HG02798 (cell line): ENCODE results near the gene WBP2.
"Not testable (repeated sequence)": the region's sequence is repeated elsewhere in the genome, so short reads cannot be mapped to it uniquely, and the experiment has no call there.

Source experiments
- ATAC-seq: cut with Tn5 transposase; IDR thresholded peaks from one replicate; pipeline ENCODE4 v1.9.1; 2021; ENCODE audit warnings: mild to moderate bottlenecking; ENCODE audit not compliant: unreplicated experiment, poor library complexity

WBP2 gene

DNA sequence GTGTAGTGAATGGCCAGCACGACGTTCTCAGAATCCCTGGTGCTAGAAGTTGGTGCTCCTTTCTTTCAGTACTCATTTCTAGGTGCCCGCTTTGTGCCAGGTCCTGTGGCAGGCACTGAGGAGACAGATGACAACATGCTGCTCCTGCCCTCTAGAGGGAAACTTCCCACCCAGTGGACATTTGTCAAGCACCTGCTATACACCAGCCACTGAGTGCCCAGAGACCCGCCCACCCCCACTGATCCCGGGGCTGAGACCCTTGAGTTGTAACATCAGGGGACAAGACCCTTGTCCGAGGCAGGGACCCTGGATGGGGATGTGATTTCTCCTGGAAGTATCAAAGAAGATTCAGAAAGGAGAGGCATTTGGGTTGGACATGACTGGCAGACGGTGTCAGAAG lies 36.0 kb downstream of the WBP2 start:
- ATAC-seq = no peak

DNA sequence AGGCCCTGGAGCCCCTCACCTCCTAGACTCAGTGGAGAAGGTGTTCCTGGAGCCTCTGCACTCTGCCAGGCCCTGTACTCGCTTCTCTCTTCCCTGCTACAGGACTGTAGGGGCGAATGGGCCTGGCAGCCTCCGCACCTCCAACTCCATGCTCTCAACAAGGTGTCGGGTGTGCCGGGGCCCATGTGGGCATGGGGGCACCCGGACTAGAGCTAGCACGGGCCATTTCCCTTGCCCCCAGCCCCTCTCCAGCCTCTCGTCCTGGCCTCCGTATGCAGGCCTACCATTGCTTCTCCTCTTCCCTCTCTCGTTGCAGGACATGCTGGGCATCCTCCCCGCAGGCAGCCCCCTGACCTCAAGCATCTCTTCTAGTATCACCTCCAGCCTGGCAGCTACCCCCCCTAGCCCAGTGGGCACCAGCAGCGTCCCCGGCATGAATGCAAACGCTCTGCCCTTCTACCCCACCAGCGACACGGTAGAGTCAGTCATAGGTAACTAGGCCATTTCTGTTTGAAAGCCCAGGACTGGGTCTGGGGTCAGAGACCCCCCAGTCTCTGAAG lies 36.7 kb downstream of the WBP2 start:
- ATAC-seq = no peak

DNA sequence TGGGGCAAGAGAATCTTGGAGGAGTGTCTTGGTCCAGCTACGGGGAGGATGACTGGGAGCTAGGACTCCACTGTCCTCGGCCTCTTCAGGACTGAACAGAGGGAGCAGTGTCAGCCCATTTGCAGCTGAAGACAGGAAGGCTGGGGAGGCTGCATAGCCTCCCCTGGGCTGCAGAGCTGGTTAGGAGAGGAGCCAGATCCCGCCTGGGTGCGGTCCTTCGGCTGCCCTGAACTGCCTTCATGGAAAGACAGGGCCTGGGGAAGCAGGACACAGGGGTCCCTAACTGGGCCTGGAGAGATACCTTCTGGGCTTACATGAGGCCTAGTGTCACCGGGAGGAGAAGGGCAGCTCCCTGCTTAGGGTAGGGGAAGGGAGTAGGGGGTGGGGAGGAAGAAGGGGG lies 37.6 kb downstream of the WBP2 start:
- ATAC-seq = no peak

DNA sequence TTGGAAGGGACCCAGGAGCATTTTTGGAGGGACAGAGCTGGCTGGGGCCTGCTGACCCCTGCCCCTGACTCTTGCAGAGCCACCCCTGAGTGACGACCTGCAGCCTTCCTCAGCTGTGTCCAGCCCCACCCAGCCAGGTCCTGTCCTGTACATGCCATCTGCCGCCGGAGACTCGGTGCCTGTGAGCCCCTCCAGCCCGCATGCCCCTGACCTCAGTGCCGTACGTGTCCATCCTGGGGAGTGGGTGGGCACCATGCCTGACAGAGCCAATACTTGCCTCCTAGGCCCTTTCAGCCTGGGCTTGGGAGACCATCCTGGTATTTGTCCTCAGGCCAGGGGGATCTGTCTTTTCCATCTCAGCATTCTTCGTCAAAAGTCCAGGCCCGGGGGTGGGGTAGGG lies 38.4 kb downstream of the WBP2 start:
- no peak for ATAC-seq

DNA sequence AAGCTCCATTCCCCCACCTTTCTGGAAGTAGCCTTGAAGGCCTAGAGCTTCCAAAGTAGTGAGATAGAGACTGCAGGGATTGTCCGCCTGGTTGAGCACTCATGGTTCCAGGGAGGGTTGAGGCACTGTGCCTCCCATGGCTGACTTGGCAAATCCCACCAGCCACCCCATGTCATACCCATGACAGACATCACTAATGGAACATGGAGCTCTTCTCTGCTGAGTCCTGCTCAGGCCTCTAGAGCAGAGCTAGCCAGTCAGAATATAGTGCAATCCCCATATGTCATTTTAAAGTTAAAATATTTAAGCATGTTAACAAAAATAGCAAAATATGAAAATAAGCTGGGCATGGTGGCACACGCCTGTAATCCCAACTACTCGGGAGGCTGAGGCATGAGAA lies 39.7 kb downstream of the WBP2 start:
- no peak for ATAC-seq

GRCh38 chr17:75814900-75815373 lies 40.2 kb downstream of the WBP2 start:
- ATAC-seq = no peak

DNA sequence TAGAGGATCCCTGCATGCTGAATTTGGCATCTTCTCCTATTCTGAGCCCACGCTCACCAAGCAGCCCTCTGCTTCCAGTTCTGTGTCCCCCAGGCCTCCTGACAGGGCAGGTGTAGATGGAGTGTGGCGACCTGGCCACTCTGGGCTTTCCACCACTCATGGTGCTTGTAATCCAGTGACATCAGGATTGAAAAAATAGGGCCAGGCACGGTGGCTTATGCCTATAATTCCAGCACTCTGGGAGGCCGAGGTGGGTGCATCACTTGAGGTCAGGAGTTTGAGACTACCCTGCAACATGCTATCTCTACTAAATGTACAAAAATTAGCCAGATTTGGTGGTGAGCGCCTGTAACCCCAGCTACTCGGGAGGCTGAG lies 41.1 kb downstream of the WBP2 start:
- ATAC-seq = no peak

DNA sequence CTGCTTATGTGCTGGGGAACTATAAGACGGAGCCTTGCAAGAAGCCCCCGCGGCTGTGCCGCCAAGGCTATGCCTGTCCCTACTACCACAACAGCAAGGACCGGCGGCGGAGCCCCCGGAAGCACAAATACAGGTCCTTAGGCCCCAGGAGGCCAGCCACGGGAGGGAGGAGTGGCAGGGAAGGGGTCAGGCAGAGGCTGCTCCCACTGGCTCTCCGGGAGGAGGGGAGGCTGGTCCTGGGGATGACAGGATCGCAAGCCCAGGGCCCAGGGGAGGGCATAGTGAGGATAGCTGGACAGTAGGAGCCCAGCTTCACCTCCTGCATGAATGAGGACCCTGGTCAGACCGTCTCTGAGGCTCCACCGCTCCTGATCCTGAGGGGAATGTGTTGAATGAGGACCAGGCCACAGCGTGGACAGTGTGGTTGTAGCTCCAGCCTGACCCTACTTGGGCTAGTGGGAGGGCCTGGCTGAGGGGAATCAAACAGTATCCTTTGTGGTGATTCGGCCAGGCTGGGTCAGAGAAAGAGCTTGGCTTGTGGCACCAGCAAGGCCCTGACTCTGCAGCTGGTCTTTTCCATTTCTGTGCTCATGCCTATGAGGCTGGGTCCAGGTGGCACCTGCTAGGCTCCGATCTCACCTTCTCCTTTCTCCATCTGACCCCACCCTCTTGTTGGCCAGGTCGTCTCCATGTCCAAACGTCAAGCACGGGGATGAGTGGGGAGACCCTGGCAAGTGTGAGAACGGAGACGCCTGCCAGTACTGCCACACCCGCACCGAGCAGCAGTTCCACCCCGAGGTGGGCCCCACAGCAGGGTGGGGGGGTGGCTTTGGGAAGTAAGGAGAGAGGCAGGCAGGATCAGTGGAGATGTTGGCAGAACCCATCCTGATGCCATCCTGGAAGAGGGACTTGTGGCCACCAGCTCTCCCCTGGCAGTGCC lies 41.8 kb downstream of the WBP2 start:
- ATAC-seq = no peak

DNA sequence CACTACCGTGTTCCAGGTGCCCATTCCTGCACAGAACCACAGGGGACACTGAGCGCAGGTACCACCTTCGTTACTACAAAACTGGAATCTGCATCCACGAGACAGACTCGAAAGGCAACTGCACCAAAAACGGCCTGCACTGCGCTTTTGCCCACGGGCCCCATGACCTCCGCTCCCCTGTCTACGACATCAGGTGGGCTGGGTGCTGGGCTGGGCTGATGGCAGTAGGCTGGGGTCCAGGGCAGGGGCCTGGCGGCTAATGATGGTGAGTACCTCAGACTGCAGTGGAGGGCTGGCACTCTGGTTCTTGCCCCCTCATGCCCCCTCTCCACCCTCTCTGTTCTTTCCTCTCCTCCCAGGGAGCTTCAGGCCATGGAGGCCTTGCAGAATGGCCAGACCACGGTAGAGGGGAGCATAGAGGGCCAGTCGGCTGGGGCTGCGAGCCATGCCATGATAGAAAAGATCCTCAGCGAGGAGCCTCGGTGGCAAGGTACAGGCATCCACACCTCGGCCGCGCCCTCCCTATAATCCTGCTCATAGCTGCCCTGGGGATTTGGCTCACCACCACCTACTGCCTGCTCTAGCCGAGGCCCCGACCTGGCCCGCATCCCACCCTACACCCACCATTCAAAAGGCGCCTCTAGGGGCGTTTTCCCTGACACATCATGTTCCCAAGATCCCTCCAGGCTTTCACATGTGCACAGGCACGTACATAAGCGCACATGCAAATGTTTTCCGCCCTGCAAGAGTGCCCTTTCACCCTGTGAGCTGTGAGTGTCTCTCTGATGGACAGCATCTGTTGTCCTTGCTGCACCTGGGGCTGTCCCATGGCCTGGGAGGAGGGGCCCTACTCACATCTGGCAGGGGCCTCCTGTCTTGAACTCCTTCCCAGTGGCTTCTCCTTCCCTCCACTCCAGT lies 42.8 kb downstream of the WBP2 start:
- no peak for ATAC-seq

DNA sequence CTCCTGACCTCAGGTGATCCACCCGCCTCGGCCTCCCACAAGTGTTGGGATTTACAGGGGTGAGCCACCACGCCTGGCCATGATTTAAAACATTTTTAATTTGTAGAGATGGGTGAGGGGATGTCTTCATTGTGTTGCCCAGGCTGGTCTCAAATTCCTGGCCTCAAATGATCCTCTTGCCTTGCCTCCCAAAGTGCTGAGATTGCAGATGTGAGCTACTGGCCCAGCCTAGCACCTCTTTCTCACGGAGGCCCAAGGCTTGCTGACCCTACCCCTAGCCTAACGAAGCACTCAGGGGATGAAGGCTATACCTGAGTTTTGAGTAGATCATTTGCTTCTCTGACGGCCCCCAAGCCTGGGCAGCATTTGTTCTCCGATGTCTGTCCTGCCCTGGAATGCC lies 44.0 kb downstream of the WBP2 start:
- ATAC-seq = no peak

- not testable (repeated sequence) for ATAC-seq
Measured at GRCh38 chr17:75810756-75811155, 44.4 kb downstream of the WBP2 start.

DNA sequence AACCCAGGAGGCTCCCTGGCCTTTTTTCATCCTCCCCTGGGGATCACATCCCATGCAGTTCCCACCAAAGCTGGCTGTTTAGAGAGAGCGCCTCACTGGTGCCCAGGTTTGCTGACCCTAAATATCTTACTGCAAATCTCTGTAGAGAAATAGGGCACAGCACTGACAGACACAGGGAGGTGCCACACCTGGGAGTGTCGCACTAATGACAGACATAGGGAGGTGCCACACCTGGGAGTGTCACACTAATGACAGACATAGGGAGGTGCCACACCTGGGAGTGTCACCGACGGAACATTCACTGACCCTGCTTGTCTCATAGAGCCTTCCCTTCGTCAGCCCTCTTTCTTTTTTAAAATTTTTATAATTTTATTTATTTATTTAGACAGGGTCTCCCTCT lies 44.9 kb downstream of the WBP2 start:
- no peak for ATAC-seq

- ATAC-seq = no peak
Measured at GRCh38 chr17:75809631-75810111, 45.5 kb downstream of the WBP2 start.

- peak; percentile 72 for ATAC-seq
Measured at GRCh38 chr17:75808905-75809621, 46.1 kb downstream of the WBP2 start.

DNA sequence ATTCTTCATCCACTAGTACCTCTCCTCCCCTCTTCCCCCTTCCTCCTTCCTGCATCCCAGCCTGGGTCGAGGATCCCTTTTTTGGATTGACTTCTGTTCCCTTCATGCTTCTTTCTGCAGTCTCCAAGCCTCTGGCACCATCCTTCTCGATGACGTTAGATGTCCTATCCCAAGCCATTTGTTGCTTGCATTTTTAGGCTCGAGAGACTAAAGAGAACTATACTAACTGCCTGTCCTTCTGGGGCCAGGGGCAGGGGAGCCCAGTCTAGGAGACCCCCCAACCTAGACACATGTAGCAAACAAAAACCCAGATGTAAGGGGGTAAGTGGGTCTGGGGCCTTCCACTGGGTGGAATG lies 46.6 kb downstream of the WBP2 start:
- no peak for ATAC-seq

- no peak for ATAC-seq
Measured at GRCh38 chr17:75807861-75808260, 47.3 kb downstream of the WBP2 start.

DNA sequence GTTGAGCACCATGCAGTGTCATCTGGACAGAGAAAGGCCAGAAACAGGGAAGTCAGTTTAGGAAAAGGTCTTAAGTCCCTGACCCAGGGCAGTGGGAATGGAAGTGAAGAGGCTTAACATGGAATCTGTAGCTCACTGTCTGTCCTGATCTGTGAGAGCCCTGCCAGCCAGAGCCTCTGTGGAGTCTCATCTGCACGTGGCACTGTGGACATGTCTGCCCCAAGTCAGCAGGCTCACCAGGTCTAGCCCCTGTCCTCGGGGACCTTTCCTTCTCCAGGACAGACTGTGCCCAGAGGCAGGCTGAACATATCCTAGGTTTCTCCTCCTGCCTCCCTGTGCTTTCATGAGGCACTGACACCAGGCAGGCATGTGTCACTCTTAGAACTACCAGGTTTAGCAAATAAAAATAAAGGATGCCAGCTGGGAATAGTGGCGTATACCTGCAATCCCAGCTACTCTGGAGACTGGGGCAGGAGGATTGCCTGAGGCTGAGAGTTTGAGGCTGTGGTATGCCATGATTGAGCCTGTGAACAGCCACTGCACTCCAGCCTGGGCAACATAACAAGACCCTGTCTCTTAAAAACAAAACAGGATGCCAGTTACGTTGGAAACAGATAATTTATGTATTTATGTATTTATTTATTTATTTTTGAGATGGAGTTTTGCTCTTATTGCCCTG lies 48.2 kb downstream of the WBP2 start:
- ATAC-seq = no peak

GRCh38 chr17:75803883-75804282 lies 51.3 kb downstream of the WBP2 start:
- no peak for ATAC-seq

GRCh38 chr17:75799402-75799801 lies 55.7 kb downstream of the WBP2 start:
- no peak for ATAC-seq
